ENCODE data around the gene ZGPAT. TPM values are rescaled to one million over a fixed set of nuclear protein-coding genes. Genes with fewer than 3 reads are reported as not detected.

ZGPAT gene
- polyA plus RNA-seq, 1 donor = 20.1 TPM

DNA sequence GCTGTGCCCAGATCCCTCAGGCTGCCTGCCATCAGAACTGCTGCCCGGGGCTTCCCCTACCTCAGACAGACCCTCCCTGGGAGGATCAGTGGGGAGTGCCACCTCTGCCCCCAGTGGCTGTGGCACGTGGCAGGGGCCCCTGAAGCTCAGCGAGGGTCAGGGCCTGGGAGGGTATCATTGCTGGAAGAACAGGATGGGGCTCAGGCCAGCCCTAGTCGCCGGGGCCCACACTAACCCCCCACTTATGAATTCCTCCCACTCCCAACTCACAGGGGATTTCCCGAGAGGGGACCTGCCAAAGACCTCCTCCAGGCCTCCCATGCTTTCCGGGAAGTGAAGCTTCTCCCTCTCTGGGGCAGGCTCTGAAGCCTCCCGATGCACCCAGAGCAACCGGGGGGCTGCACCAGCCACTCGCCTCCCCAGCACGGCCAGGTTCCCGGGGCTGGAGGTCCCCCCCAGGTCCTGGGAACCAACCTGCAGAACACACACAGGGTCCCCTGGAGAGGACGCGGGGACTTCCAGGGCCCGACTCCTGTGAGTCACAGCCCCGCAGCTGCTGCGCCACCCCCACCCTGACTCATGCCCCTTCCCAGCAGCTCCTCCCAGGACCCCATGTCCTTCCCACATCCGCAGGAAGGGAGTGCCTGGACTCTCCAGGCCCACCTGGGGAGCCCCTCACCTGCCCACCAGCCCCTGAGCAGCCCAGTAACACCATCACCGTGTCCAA, 8.9 kb upstream of the ZGPAT start:
- Histone ChIP-seq H3K4me1 (ENCODE audit: control insufficient read depth, insufficient read depth, low read length) (peaks cover 11% of the 10 kb centered on the region), H3K36me3 (ENCODE audit: control insufficient read depth, insufficient read depth, low read length) (peaks cover 24% of the 10 kb centered on the region), H3K9me3 (ENCODE audit: control insufficient read depth, low read depth, low read length) (no peaks in the 10 kb centered on the region), H3K4me3 (ENCODE audit: low read length) (no peak overlapping the region), H3K27me3 (ENCODE audit: control insufficient read depth, insufficient read depth, low read length) (no peaks in the 10 kb centered on the region), H3K27ac (ENCODE audit: low read length) (no peak overlapping the region)
- WGBS (ENCODE audit: insufficient coverage, low lambda C conversion rate) = no CpG with 5 or more reads among the region's 19 CpGs
- DNase-seq = no peak

DNA sequence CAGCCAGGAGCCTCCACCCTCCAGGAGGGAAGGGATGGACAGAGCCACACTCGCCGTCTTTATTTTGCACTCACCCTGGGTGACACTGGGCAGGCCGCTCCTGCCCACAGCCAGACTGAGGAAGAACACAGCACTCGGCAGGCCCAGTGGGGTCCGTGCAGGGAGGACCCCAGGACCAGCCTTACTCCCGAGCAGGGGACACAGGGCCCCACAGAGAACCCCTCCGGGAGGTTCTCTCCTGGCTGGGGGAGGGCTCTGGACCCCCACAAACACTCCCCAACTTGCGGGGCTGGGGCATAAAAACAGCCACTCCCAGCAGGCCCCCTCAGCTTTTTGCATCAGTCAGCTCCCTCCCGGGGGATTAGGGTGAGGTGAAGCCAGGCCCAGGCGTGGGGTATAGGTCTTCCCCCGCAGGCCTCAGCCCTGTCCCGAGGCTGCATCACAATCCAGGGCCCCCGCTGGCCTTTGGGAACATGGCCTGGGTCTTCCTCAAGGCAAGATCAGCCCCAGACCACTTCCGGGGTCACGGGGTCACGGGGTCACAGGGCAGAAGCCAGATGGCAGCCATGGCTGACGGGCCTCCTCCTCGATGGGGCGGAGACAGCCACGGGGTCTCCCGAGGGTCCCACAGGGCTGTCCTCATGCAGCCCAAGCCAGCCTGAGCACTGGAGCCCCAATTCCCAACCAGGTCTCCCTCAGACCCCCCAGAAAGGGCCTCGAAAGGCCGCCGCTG, 8.2 kb upstream of the ZGPAT start:
- Histone ChIP-seq H3K4me1 (ENCODE audit: control insufficient read depth, insufficient read depth, low read length) (peaks cover 11% of the 10 kb centered on the region), H3K27me3 (ENCODE audit: control insufficient read depth, insufficient read depth, low read length) (no peaks in the 10 kb centered on the region), H3K27ac (ENCODE audit: low read length) (no peak overlapping the region), H3K4me3 (ENCODE audit: low read length) (no peak overlapping the region), H3K36me3 (ENCODE audit: control insufficient read depth, insufficient read depth, low read length) (peaks cover 22% of the 10 kb centered on the region), H3K9me3 (ENCODE audit: control insufficient read depth, low read depth, low read length) (no peaks in the 10 kb centered on the region)
- no CpG with 5 or more reads among the region's 24 CpGs for WGBS (ENCODE audit: insufficient coverage, low lambda C conversion rate)
- DNase-seq = no peak

DNA sequence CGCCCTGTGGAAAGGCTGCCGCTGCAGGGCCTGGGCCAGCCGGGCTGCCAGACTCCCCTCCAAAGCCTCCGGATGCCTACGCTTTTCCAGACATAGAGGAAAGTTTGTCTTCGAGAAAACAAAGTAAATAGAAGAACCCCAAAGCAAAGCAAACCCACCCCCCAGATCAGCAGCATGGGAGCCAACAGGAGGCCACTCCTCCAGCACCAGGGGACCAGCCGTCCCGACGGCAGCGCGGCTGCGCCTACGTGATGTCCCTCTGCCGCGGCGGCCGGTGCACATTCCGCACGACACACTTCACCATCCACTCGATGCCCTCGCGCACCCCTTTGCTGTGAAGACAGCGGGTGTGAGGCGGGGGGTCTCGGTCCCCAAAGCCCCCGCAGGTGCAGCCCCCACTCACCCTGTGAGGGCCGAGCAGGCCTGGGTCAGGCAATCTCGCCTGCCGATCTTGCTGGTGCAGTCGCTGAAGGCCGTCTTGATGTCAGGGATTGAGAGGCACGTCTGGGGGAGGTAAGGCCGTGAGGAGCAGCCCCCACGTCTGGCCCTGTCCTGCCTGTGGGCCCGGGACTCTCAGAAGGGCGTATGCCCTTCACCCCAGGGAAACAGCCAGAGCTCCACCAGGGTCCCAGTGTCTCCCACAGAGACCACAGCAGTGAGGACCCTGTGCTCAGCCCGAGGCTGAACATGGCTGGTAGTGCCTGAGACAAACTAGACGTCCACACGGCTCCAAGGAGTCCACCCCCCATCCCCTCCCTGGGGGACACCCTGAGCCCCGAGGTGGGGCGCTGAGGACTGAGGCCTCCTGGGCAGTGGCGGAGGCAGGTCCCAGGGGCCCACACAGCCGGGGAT, 7.4 kb upstream of the ZGPAT start:
- H3K4me1 ChIP-seq (ENCODE audit: control insufficient read depth, insufficient read depth, low read length) = peaks cover 11% of the 10 kb centered on the region
- peaks cover 23% of the 10 kb centered on the region for H3K36me3 ChIP-seq (ENCODE audit: control insufficient read depth, insufficient read depth, low read length)
- H3K27me3 ChIP-seq (ENCODE audit: control insufficient read depth, insufficient read depth, low read length) = no peaks in the 10 kb centered on the region
- H3K27ac ChIP-seq (ENCODE audit: low read length) = no peak overlapping the region
- WGBS (ENCODE audit: insufficient coverage, low lambda C conversion rate) = no CpG with 5 or more reads among the region's 43 CpGs
- no peaks in the 10 kb centered on the region for H3K9me3 ChIP-seq (ENCODE audit: control insufficient read depth, low read depth, low read length)
- no peak overlapping the region for H3K4me3 ChIP-seq (ENCODE audit: low read length)
- DNase-seq = no peak

DNA sequence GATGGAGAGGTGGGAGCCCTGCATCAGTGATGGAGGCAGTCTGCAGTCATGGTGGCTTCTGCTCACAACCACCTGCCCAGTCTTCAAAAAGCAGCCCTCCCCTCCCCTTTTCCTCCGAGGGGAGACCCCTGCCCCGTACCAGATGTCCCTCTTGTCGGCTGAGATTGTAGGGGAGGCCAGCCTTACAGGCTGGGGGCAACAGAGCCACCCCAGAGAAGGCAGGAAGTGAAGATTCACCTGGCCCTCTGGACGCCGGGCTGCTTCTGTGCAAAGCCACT, 6.8 kb upstream of the ZGPAT start:
- WGBS (ENCODE audit: insufficient coverage, low lambda C conversion rate) = no CpG with 5 or more reads among the region's 5 CpGs
- DNase-seq = no peak
- no peaks in the 10 kb centered on the region for H3K9me3 ChIP-seq (ENCODE audit: control insufficient read depth, low read depth, low read length)

DNA sequence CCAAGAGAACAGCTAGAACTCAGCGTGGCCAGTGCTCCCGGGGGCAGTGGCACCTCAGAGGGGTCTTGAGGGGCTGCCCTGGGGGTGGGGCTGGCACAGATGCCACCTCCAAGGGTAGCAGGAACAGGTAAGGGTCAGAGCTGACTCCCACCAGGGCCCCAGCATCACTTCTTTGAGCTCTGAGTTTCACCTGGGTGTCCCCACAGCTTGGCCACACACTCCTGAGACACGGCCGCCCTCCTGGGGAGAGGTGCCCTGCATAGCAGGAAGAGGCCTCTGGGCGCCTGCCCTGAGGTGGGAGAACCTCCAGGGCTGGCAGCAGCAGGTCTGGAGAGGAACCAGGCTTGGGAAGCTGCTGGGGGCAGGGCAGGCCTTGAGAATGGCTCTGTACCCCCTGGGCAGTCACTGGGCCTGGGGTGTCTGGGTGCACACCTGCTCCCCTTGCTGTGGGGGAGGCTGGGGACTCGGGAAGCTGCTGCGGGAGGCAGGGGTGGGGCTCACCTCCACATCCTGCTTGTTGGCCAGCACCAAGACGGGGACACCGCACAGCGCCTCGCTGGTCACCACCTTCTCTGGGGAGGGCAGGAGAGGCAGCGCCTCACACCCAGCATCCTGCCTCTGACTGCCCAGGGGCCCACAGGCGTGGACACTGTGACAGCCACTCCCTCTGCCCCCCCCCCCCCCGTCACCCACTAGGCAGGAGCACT, 6.4 kb upstream of the ZGPAT start:
- Histone ChIP-seq H3K27ac (ENCODE audit: low read length) (no peak overlapping the region), H3K4me3 (ENCODE audit: low read length) (no peak overlapping the region), H3K9me3 (ENCODE audit: control insufficient read depth, low read depth, low read length) (no peaks in the 10 kb centered on the region), H3K27me3 (ENCODE audit: control insufficient read depth, insufficient read depth, low read length) (no peaks in the 10 kb centered on the region), H3K36me3 (ENCODE audit: control insufficient read depth, insufficient read depth, low read length) (peaks cover 30% of the 10 kb centered on the region), H3K4me1 (ENCODE audit: control insufficient read depth, insufficient read depth, low read length) (peaks cover 11% of the 10 kb centered on the region)
- no peak for DNase-seq
- WGBS (ENCODE audit: insufficient coverage, low lambda C conversion rate) = no CpG with 5 or more reads among the region's 14 CpGs

More for the DNA sequence above, 6.8 kb upstream of the ZGPAT start:
- peaks cover 9% of the 10 kb centered on the region for H3K4me1 ChIP-seq (ENCODE audit: control insufficient read depth, insufficient read depth, low read length)
- no peak overlapping the region for H3K27ac ChIP-seq (ENCODE audit: low read length)
- H3K36me3 ChIP-seq (ENCODE audit: control insufficient read depth, insufficient read depth, low read length) = peaks cover 26% of the 10 kb centered on the region
- H3K27me3 ChIP-seq (ENCODE audit: control insufficient read depth, insufficient read depth, low read length) = no peaks in the 10 kb centered on the region
- no peak overlapping the region for H3K4me3 ChIP-seq (ENCODE audit: low read length)

DNA sequence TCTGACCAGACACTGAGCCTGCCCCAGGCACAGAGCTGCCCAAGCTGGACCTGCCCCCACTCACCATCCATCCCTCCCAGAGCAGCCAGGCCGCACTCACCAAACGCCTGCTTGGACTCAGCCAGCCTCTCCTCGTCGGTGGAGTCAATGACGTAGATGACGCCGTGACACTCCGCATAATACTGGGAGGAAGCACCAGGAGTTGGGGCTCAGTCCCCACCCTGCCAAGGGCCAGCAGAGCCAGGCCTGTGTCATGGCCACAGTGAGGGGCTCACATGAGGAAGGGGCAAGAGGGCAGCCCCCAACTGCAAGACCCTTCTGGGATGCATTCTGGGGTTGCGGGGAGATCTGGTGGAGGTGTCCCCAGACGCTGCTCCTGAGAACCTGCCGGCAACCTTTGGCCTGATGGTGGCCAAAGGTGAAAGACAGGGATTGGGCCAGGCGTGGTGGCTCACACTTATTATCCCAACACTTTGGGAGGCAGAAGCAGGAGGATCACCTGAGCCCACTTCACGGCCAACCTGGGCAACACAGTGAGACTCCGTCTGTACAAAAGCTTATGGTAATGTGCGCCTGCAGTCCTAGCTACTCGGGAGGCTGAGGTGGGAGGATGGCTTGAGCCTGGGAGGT, 5.7 kb upstream of the ZGPAT start:
- no peak for DNase-seq
- no CpG with 5 or more reads among the region's 16 CpGs for WGBS (ENCODE audit: insufficient coverage, low lambda C conversion rate)
- no peaks in the 10 kb centered on the region for H3K27me3 ChIP-seq (ENCODE audit: control insufficient read depth, insufficient read depth, low read length)
- no peak overlapping the region for H3K27ac ChIP-seq (ENCODE audit: low read length)
- no peaks in the 10 kb centered on the region for H3K9me3 ChIP-seq (ENCODE audit: control insufficient read depth, low read depth, low read length)
- H3K4me3 ChIP-seq (ENCODE audit: low read length) = no peak overlapping the region
- peaks cover 32% of the 10 kb centered on the region for H3K36me3 ChIP-seq (ENCODE audit: control insufficient read depth, insufficient read depth, low read length)
- H3K4me1 ChIP-seq (ENCODE audit: control insufficient read depth, insufficient read depth, low read length) = peaks cover 11% of the 10 kb centered on the region

DNA sequence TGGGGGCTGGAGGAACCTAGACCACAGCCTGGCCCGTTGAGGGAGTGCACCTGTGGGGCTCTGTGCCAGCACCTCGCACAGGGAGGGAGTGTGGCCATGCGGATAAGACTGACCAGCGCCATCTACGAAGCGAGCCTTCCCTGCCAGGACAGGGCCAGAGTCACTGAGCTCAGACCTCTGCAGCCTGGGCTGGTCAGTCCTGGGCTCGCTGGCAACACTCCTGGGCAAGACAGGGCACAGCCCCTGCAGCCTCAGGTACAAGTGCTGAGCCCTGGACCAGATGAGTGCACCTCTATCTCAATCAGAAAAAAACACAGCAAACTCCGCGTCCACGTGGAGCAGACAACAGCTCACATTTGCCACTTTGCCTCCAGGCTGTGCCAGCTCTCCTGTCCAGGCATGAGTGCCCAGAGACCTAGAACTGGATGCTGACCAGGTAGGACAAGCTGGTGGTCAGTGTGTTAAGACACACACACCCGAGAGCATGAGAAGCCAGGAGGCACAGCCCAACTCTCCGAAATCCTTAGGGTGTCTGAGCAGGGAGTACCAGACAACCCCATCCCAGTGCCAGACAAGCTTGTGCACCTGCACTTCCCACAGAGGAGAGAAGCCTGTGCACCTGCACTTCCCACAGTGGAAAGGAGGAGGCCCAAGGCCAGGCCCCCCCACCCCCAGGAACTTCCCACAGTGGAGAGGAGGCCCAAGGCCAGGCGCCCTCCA, 4.9 kb upstream of the ZGPAT start:
- WGBS (ENCODE audit: insufficient coverage, low lambda C conversion rate) = no CpG with 5 or more reads among the region's 13 CpGs
- Histone ChIP-seq H3K9me3 (ENCODE audit: control insufficient read depth, low read depth, low read length) (no peaks in the 10 kb centered on the region), H3K27ac (ENCODE audit: low read length) (no peak overlapping the region), H3K4me3 (ENCODE audit: low read length) (no peak overlapping the region), H3K4me1 (ENCODE audit: control insufficient read depth, insufficient read depth, low read length) (peaks cover 11% of the 10 kb centered on the region), H3K36me3 (ENCODE audit: control insufficient read depth, insufficient read depth, low read length) (peaks cover 32% of the 10 kb centered on the region), H3K27me3 (ENCODE audit: control insufficient read depth, insufficient read depth, low read length) (no peaks in the 10 kb centered on the region)
- no peak for DNase-seq

DNA sequence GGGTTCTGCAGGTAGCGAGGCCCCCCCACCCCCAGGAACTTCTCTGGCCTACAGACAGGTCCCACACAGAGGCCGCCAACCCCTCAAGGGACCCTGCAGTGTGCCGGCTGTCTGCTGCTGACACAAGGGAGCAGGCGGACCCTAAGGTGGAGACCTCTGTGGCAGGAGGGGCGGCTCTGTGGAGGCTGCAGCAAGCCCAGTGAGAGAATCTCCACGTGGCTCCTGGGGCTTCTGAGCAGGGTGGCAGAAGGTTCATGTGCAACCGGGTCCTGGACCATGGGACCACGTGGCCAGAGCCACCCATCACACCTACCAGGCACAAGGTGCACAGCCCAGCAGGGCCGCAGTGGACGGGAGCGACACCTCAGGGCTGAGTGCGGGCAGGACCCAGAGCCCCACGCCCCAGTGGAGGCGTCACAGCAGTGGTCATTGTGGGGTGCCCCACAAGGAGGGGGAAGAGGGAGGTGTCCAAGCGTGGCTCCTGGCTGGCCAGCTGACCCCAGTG, 4.3 kb upstream of the ZGPAT start:
- Histone ChIP-seq H3K4me3 (ENCODE audit: low read length) (no peak overlapping the region), H3K9me3 (ENCODE audit: control insufficient read depth, low read depth, low read length) (no peaks in the 10 kb centered on the region), H3K27ac (ENCODE audit: low read length) (no peak overlapping the region), H3K27me3 (ENCODE audit: control insufficient read depth, insufficient read depth, low read length) (no peaks in the 10 kb centered on the region), H3K36me3 (ENCODE audit: control insufficient read depth, insufficient read depth, low read length) (peaks cover 32% of the 10 kb centered on the region), H3K4me1 (ENCODE audit: control insufficient read depth, insufficient read depth, low read length) (peaks cover 11% of the 10 kb centered on the region)
- WGBS (ENCODE audit: insufficient coverage, low lambda C conversion rate) = no CpG with 5 or more reads among the region's 15 CpGs
- DNase-seq = no peak

DNA sequence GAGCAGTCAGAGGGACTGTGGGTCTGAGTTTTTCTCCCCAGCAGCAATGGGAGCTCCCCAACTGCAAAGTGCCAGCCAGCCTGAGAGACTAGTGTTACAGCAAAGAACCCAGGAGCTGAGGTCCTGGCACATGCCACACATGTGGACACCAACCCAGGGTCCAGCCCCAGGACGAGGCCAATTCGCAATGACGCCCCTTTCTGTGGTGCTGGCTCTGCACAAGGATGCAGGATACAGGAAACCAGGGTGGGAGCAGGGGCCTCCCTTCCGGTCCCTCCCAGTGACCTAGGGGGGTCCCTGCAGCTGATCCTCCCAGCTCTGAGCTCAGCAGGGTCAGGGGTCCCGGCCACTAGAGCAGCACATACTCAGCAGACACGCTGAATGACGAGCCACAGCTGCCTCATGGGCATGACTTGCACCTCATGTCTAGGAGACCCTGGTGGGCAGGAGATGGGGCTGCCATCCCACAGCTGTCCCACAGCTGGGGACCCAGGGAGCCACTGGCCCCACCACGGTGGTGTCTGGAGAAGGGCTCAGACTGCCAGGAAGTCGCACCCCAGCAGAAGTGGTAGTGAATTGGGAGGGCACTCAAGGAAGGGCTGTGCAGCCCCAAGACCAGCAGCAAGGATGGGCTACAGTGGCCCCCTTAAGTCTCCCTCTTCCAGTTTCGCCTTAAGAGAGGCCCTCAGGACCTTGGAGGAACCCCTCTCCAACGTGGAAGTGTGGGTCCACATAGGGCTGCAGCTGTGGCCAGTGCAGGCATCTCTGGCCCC, 3.7 kb upstream of the ZGPAT start:
- Histone ChIP-seq H3K27ac (ENCODE audit: low read length) (no peak overlapping the region), H3K36me3 (ENCODE audit: control insufficient read depth, insufficient read depth, low read length) (peaks cover 32% of the 10 kb centered on the region), H3K4me3 (ENCODE audit: low read length) (no peak overlapping the region), H3K4me1 (ENCODE audit: control insufficient read depth, insufficient read depth, low read length) (peaks cover 15% of the 10 kb centered on the region), H3K27me3 (ENCODE audit: control insufficient read depth, insufficient read depth, low read length) (no peaks in the 10 kb centered on the region), H3K9me3 (ENCODE audit: control insufficient read depth, low read depth, low read length) (no peaks in the 10 kb centered on the region)
- WGBS (ENCODE audit: insufficient coverage, low lambda C conversion rate) = no CpG with 5 or more reads among the region's 11 CpGs
- DNase-seq = no peak
